ENCODE data around the gene TMEM163.

The TMEM163 gene

GRCh38 chr2:134583997-134584520 is 134.7 kb downstream of the TMEM163 start:
- no peak overlapping the region for H3K9ac ChIP-seq (ENCODE audit: low read length)
- no peaks in the 10 kb centered on the region for H3K27me3 ChIP-seq (ENCODE audit: control insufficient read depth in 1 of 2, insufficient read depth in 2 of 2, low read length in 2 of 2)
- H3K27ac ChIP-seq (ENCODE audit: low read depth, low read length) = no peak overlapping the region

GRCh38 chr2:134583462-134583861 is 135.3 kb downstream of the TMEM163 start:
- no peaks in the 10 kb centered on the region for H3K36me3 ChIP-seq (ENCODE audit: insufficient read depth, low read length)
- H3K9ac ChIP-seq (ENCODE audit: low read length) = no peak overlapping the region
- H3K4me1 ChIP-seq (ENCODE audit: insufficient read depth, low read length) = no peaks in the 10 kb centered on the region
- no peaks in the 10 kb centered on the region for H3K9me3 ChIP-seq (ENCODE audit: low read length)
- no peaks in the 10 kb centered on the region for H3K27me3 ChIP-seq (ENCODE audit: control insufficient read depth in 1 of 2, insufficient read depth in 2 of 2, low read length in 2 of 2)
- H3K27ac ChIP-seq (ENCODE audit: low read depth, low read length) = no peak overlapping the region
- no peak overlapping the region for H3K4me3 ChIP-seq (ENCODE audit: low read depth in 1 of 2, low read length in 2 of 2)

More at GRCh38 chr2:134583997-134584520, 134.7 kb downstream of the TMEM163 start:
- Histone ChIP-seq H3K4me1 (ENCODE audit: insufficient read depth, low read length) (no peaks in the 10 kb centered on the region), H3K4me3 (ENCODE audit: low read depth in 1 of 2, low read length in 2 of 2) (no peak overlapping the region), H3K9me3 (ENCODE audit: low read length) (no peaks in the 10 kb centered on the region), H3K36me3 (ENCODE audit: insufficient read depth, low read length) (no peaks in the 10 kb centered on the region)

DNA sequence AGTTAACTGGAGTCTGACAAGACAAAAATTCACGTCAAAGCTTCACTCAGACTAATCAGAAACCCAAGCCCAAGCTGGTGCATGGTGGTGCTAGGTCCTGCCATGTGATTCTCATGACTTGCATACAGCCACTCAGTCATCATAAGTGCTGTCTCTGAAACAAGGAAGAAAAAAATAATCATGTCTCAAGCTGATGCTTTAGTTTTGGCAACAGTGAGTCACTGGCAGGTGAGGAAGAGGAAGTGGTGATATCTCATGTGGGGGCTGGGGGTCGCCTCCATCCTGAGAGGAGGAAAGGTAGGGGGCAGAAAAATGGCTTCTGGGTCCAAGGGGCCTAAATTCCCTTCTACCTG is 136.3 kb downstream of the TMEM163 start:
- no peak overlapping the region for H3K27ac ChIP-seq (ENCODE audit: low read depth, low read length)
- H3K4me3 ChIP-seq (ENCODE audit: low read depth in 1 of 2, low read length in 2 of 2) = no peak overlapping the region
- H3K9me3 ChIP-seq (ENCODE audit: low read length) = no peaks in the 10 kb centered on the region
- H3K9ac ChIP-seq (ENCODE audit: low read length) = no peak overlapping the region
- H3K36me3 ChIP-seq (ENCODE audit: insufficient read depth, low read length) = no peaks in the 10 kb centered on the region
- H3K4me1 ChIP-seq (ENCODE audit: insufficient read depth, low read length) = no peaks in the 10 kb centered on the region
- no peaks in the 10 kb centered on the region for H3K27me3 ChIP-seq (ENCODE audit: control insufficient read depth in 1 of 2, insufficient read depth in 2 of 2, low read length in 2 of 2)

DNA sequence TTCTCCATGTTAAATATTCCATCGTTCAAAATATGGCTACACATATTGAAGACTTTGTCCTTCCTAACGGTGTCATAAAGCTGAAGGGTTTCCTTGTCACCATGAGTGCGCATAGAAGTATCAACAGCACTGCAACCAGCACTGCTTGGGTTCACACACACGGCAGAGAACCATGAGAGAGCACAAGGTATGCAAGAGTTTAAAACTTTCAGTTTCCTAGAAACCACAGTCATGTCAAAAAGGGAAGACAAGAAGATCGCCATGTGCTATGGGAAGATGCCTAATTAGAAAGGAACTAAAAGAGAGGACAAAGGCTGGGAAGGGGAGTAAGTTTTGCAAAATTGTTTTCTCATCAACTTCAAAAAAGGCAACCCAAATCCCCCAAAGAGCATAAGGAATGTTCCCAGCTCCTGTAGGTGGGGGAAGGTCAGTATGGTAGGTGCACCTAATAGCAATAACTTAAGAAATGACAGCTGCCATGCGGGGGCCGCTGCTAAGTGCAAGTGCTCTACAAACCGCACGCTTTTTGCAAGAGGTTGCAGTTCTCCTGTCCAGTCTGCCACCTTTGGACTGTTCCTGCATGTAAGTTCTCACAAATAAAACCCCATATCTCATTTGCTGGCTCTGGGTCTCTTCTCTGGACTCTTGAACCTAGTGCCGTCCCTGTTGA is 136.8 kb downstream of the TMEM163 start:
- no peaks in the 10 kb centered on the region for H3K27me3 ChIP-seq (ENCODE audit: control insufficient read depth in 1 of 2, insufficient read depth in 2 of 2, low read length in 2 of 2)
- no peaks in the 10 kb centered on the region for H3K4me1 ChIP-seq (ENCODE audit: insufficient read depth, low read length)
- no peaks in the 10 kb centered on the region for H3K9me3 ChIP-seq (ENCODE audit: low read length)
- no peaks in the 10 kb centered on the region for H3K36me3 ChIP-seq (ENCODE audit: insufficient read depth, low read length)
- H3K9ac ChIP-seq (ENCODE audit: low read length) = no peak overlapping the region
- H3K27ac ChIP-seq (ENCODE audit: low read depth, low read length) = no peak overlapping the region
- H3K4me3 ChIP-seq (ENCODE audit: low read depth in 1 of 2, low read length in 2 of 2) = no peak overlapping the region

GRCh38 chr2:134578316-134578715 is 140.5 kb downstream of the TMEM163 start:
- Histone ChIP-seq H3K27me3 (ENCODE audit: control insufficient read depth in 1 of 2, insufficient read depth in 2 of 2, low read length in 2 of 2) (no peaks in the 10 kb centered on the region), H3K9me3 (ENCODE audit: low read length) (no peaks in the 10 kb centered on the region), H3K27ac (ENCODE audit: low read depth, low read length) (no peak overlapping the region), H3K9ac (ENCODE audit: low read length) (no peak overlapping the region), H3K4me3 (ENCODE audit: low read depth in 1 of 2, low read length in 2 of 2) (no peak overlapping the region), H3K36me3 (ENCODE audit: insufficient read depth, low read length) (no peaks in the 10 kb centered on the region), H3K4me1 (ENCODE audit: insufficient read depth, low read length) (no peaks in the 10 kb centered on the region)

DNA sequence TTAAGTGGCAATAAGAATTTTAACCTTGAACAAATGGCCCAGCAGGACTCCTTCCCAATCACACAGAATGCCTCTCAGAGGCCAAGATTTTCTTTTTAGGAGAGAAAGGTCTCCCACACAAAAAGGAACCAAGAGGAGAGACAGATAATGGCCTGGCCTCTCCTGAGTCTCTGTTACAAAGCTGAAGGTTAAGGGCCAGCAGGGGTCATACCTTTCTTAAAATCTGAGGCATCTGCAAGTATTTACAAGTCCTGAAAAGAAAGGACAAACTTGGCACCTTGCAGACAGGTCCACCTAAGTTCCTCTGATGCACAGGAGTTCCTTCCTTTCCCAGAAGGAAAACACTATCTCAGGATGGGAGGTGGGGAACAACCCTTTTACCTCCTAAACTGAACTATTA is 142.3 kb downstream of the TMEM163 start:
- Histone ChIP-seq H3K4me3 (ENCODE audit: low read depth in 1 of 2, low read length in 2 of 2) (no peak overlapping the region), H3K27ac (ENCODE audit: low read depth, low read length) (no peak overlapping the region), H3K36me3 (ENCODE audit: insufficient read depth, low read length) (no peaks in the 10 kb centered on the region), H3K27me3 (ENCODE audit: control insufficient read depth in 1 of 2, insufficient read depth in 2 of 2, low read length in 2 of 2) (no peaks in the 10 kb centered on the region), H3K9me3 (ENCODE audit: low read length) (no peaks in the 10 kb centered on the region), H3K4me1 (ENCODE audit: insufficient read depth, low read length) (no peaks in the 10 kb centered on the region), H3K9ac (ENCODE audit: low read length) (no peak overlapping the region)

- Histone ChIP-seq H3K27ac (ENCODE audit: low read depth, low read length) (no peak overlapping the region), H3K36me3 (ENCODE audit: insufficient read depth, low read length) (no peaks in the 10 kb centered on the region), H3K9me3 (ENCODE audit: low read length) (no peaks in the 10 kb centered on the region), H3K4me1 (ENCODE audit: insufficient read depth, low read length) (no peaks in the 10 kb centered on the region), H3K4me3 (ENCODE audit: low read depth in 1 of 2, low read length in 2 of 2) (no peak overlapping the region), H3K9ac (ENCODE audit: low read length) (no peak overlapping the region), H3K27me3 (ENCODE audit: control insufficient read depth in 1 of 2, insufficient read depth in 2 of 2, low read length in 2 of 2) (no peaks in the 10 kb centered on the region)
Measured at GRCh38 chr2:134575888-134576287, 142.9 kb downstream of the TMEM163 start.

- Histone ChIP-seq H3K36me3 (ENCODE audit: insufficient read depth, low read length) (no peaks in the 10 kb centered on the region), H3K4me1 (ENCODE audit: insufficient read depth, low read length) (no peaks in the 10 kb centered on the region), H3K9ac (ENCODE audit: low read length) (no peak overlapping the region), H3K9me3 (ENCODE audit: low read length) (no peaks in the 10 kb centered on the region), H3K27ac (ENCODE audit: low read depth, low read length) (no peak overlapping the region), H3K4me3 (ENCODE audit: low read depth in 1 of 2, low read length in 2 of 2) (no peak overlapping the region), H3K27me3 (ENCODE audit: control insufficient read depth in 1 of 2, insufficient read depth in 2 of 2, low read length in 2 of 2) (no peaks in the 10 kb centered on the region)
Measured at GRCh38 chr2:134574611-134575330, 144.0 kb downstream of the TMEM163 start.

DNA sequence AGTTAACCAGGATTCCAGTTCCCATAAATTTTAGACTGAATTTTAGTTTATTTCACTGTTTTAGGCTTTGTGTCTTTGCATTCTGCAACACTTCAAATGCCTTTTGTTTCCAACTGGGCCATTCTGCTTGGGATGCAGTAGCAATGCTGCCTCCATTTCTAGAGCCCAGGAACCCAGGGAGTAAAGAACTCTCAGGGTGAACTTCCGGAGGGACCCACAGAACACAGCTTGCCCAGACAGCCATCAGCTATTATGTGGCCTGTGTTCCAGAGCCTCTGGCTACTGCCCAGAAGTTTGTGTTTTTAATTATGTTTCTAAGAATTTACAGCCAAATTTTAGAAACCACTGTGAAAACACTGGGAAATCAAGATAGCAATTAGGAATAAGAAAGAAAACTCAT is 145.1 kb downstream of the TMEM163 start:
- no peaks in the 10 kb centered on the region for H3K36me3 ChIP-seq (ENCODE audit: insufficient read depth, low read length)
- H3K9ac ChIP-seq (ENCODE audit: low read length) = no peak overlapping the region
- H3K27me3 ChIP-seq (ENCODE audit: control insufficient read depth in 1 of 2, insufficient read depth in 2 of 2, low read length in 2 of 2) = no peaks in the 10 kb centered on the region
- no peaks in the 10 kb centered on the region for H3K4me1 ChIP-seq (ENCODE audit: insufficient read depth, low read length)
- H3K4me3 ChIP-seq (ENCODE audit: low read depth in 1 of 2, low read length in 2 of 2) = no peak overlapping the region
- H3K9me3 ChIP-seq (ENCODE audit: low read length) = no peaks in the 10 kb centered on the region
- no peak overlapping the region for H3K27ac ChIP-seq (ENCODE audit: low read depth, low read length)

DNA sequence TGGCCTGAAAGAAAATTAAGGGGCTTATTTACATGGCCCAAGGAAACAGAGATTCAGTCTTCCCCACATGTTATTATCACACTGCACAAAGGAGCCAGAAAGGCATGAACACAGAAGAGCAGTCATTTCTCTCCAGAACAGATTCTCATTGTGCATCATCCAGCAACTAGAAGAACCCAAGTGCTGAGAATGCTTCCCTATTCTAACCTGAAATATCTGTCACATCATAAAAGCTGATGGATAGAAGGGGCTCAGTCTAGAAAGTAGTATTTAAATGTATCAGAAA is 145.8 kb downstream of the TMEM163 start:
- H3K36me3 ChIP-seq (ENCODE audit: insufficient read depth, low read length) = no peaks in the 10 kb centered on the region
- no peak overlapping the region for H3K27ac ChIP-seq (ENCODE audit: low read depth, low read length)
- H3K9ac ChIP-seq (ENCODE audit: low read length) = no peak overlapping the region
- no peaks in the 10 kb centered on the region for H3K9me3 ChIP-seq (ENCODE audit: low read length)
- no peaks in the 10 kb centered on the region for H3K27me3 ChIP-seq (ENCODE audit: control insufficient read depth in 1 of 2, insufficient read depth in 2 of 2, low read length in 2 of 2)
- no peak overlapping the region for H3K4me3 ChIP-seq (ENCODE audit: low read depth in 1 of 2, low read length in 2 of 2)
- no peaks in the 10 kb centered on the region for H3K4me1 ChIP-seq (ENCODE audit: insufficient read depth, low read length)

DNA sequence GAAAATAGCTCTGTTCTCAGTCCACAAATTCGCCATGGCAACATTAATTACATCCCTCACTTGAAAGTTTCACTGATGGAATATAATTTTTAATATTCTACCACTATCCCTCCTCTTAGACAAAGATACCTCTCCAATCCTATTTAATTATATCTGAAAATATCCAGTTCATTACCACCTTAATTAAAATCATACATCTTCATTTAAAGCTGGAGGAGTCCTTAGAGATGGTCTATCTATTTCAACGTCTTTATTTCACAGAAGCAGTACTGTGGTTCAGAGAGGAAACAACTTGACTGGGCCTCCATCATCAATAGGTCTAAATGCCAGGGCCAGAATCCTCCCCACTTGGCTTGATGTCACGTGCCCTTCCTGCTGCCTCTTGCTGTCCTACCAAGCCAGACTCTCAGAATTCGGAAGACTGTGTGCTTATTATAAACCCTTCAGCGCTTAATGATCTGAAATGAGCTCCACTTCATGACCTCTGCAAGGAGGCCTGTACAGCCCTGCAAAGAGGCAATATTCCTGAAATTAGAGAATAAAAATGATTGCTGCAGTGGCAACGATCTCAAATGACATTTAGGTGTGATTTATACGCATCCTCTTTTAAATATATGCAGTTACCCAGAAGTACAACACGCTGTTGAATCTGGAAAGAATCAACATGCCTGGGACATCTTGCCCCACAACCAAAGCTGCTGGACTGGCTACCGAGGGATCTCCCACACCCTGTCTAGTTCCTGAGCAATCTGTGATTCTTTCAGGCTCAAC is 146.3 kb downstream of the TMEM163 start:
- no peaks in the 10 kb centered on the region for H3K4me1 ChIP-seq (ENCODE audit: insufficient read depth, low read length)
- H3K9me3 ChIP-seq (ENCODE audit: low read length) = no peaks in the 10 kb centered on the region

More for the DNA sequence above, 146.3 kb downstream of the TMEM163 start:
- Histone ChIP-seq H3K27me3 (ENCODE audit: control insufficient read depth in 1 of 2, insufficient read depth in 2 of 2, low read length in 2 of 2) (no peaks in the 10 kb centered on the region), H3K4me3 (ENCODE audit: low read depth in 1 of 2, low read length in 2 of 2) (no peak overlapping the region), H3K9ac (ENCODE audit: low read length) (no peak overlapping the region), H3K27ac (ENCODE audit: low read depth, low read length) (no peak overlapping the region), H3K36me3 (ENCODE audit: insufficient read depth, low read length) (no peaks in the 10 kb centered on the region)

Measured in muscle layer of colon (tissue), 2 donors.